Measurements from ENCODE around the gene TEN1. TPM values are rescaled to one million over a fixed set of nuclear protein-coding genes. Genes with fewer than 3 reads are reported as not detected.
"Not testable (repeated sequence)": the region's sequence is repeated elsewhere in the genome, so short reads cannot be mapped to it uniquely, and the experiment has no call there.

Gene TEN1
- total and polyA plus RNA-seq, 8 donors = 14.2 to 121 (median 37.1) TPM; not detected in 1

DNA sequence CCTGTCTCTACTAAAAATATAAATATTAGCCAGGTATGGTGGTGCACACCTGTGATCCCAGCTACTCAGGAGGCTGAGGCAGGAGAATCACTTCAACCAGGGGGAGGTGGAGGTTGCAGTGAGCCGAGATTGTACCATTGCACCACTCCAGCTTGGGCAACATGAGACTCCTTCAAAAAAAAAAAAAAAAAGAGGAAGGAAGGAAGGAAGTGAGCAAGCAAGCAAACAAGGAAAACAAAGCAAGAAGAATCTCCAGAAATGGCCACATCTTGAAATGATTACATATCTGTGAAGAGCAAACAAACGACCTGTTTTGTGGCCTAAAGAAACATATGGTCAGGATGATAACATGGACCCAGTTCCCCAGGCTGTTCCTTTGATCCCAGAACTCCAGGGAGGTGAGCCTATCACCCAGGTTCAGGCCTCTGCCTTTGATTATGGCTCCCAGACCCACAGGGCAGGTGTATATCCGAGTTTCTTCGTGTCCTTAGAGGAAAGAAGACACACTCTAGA lies 9.0 kb upstream of the TEN1 start:
- peaks cover 6 to 72% (median 14%) of the 10 kb centered on the region in 4 donors for H3K4me1 ChIP-seq
- 21 to 49% (median 34%) methylated on average over 4 of the region's 4 CpGs for WGBS, 5 donors
- peak overlapping the region in 4 of 5 donors; percentile 4 to 69 (median 48) for H3K27ac ChIP-seq
- DNase-seq = no peak
- no peaks in the 10 kb centered on the region for H3K9me3 ChIP-seq
- peaks cover 7 to 64% (median 52%) of the 10 kb centered on the region in 4 donors for H3K36me3 ChIP-seq
- no peak overlapping the region for H3K4me3 ChIP-seq
- TF ChIP-seq POLR2AphosphoS5 (IDR thresholded peaks at IDR 0.05) (peak in 1 of 3 donors; percentile 36), EP300 (IDR thresholded peaks at IDR 0.05) (no peak), POLR2A (IDR thresholded peaks at IDR 0.05) (no peak)
- TF ChIP-seq, protein P1, sequence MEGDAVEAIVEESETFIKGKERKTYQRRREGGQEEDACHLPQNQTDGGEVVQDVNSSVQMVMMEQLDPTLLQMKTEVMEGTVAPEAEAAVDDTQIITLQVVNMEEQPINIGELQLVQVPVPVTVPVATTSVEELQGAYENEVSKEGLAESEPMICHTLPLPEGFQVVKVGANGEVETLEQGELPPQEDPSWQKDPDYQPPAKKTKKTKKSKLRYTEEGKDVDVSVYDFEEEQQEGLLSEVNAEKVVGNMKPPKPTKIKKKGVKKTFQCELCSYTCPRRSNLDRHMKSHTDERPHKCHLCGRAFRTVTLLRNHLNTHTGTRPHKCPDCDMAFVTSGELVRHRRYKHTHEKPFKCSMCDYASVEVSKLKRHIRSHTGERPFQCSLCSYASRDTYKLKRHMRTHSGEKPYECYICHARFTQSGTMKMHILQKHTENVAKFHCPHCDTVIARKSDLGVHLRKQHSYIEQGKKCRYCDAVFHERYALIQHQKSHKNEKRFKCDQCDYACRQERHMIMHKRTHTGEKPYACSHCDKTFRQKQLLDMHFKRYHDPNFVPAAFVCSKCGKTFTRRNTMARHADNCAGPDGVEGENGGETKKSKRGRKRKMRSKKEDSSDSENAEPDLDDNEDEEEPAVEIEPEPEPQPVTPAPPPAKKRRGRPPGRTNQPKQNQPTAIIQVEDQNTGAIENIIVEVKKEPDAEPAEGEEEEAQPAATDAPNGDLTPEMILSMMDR (IDR thresholded peaks at IDR 0.05) = no peak
- H3K27me3 ChIP-seq = no peaks in the 10 kb centered on the region
- intact Hi-C loops (cut with DNase I; ENCODE audit: low total_unique reads) = no loop called here

DNA sequence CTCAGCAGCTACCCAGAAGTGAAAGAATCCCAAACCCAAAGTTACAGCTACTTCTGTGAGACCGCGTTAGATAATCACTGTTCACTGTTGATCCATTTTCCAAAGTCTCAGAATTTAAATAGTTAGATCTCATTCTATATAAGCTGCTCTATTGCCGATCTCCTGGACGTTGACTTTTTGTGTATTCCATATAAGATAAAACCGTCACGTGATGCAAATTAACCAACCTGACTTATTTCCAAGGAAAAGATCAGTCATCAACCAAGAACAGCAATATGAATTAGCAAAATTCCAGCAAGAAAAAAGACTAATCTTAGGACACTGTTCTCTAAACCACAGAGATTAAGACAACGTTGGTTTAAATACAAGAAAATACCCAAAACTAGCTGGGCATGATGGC lies 8.4 kb upstream of the TEN1 start:
- Histone ChIP-seq H3K27me3 (no peaks in the 10 kb centered on the region), H3K27ac (peak overlapping the region in 3 of 5 donors; percentile 32 to 69 (median 63)), H3K4me1 (peaks cover 6 to 74% (median 19%) of the 10 kb centered on the region in 4 donors), H3K4me3 (no peak overlapping the region), H3K36me3 (peaks cover 7 to 64% (median 51%) of the 10 kb centered on the region in 4 donors), H3K9me3 (no peaks in the 10 kb centered on the region)
- no peak for DNase-seq
- whole genome bisulfite sequencing, 5 donors = 50 to 82% (median 68%) methylated on average over 7 of the region's 7 CpGs
- TF ChIP-seq POLR2AphosphoS5 (IDR thresholded peaks at IDR 0.05) (no peak), POLR2A (IDR thresholded peaks at IDR 0.05) (no peak), EP300 (IDR thresholded peaks at IDR 0.05) (no peak)
- TF ChIP-seq, protein P1 (IDR thresholded peaks at IDR 0.05) = no peak
- intact Hi-C loops (cut with DNase I; ENCODE audit: low total_unique reads) = no loop called here

DNA sequence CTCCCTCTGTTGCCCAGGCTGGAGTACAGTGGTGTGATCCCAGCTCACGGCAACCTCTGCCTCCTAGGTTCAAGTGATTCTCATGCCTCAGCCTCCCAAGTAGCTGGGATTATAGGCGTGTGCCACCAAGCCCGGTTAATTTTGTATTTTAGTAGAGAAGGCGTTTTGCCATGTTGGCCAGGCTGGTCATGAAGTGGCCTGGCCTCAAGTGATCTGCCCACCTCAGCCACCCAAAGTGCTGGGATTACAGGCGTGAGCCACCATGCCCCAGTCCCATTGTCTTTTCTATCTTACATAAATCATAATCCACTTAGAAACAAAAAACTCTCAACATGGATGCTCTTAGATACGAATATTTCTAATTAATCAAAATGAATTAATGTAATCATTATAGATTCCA lies 3.9 kb upstream of the TEN1 start:
- peaks cover 17 to 81% (median 49%) of the 10 kb centered on the region in 4 donors for H3K4me1 ChIP-seq
- H3K4me3 ChIP-seq; intact Hi-C loops (cut with DNase I; ENCODE audit: low total_unique reads); H3K27me3 ChIP-seq; DNase-seq; H3K9me3 ChIP-seq: not testable (repeated sequence)
- peak overlapping the region in 3 of 5 donors; percentile 47 to 95 (median 57) for H3K27ac ChIP-seq
- WGBS, 5 donors = 86 to 97% (median 96%) methylated on average over 6 of the region's 6 CpGs
- peaks cover 4 to 35% (median 28%) of the 10 kb centered on the region in 4 donors for H3K36me3 ChIP-seq

GRCh38 chr17:75975757-75976174 lies 3.3 kb upstream of the TEN1 start:
- 28 to 56% (median 36%) methylated on average over 5 of the region's 5 CpGs for WGBS, 5 donors
- TF ChIP-seq EP300 (IDR thresholded peaks at IDR 0.05) = no peak
- TF ChIP-seq POLR2A (IDR thresholded peaks at IDR 0.05) = no peak
- no peak for TF ChIP-seq POLR2AphosphoS5 (IDR thresholded peaks at IDR 0.05)
- TF ChIP-seq, protein P1 (IDR thresholded peaks at IDR 0.05) = no peak
- peak overlapping the region; percentile 23 to 95 (median 47) for H3K27ac ChIP-seq
- no peaks in the 10 kb centered on the region for H3K27me3 ChIP-seq
- H3K4me1 ChIP-seq = peaks cover 18 to 81% (median 52%) of the 10 kb centered on the region in 4 donors
- peaks cover 4 to 31% (median 27%) of the 10 kb centered on the region in 4 donors for H3K36me3 ChIP-seq
- no peak for DNase-seq
- peak overlapping the region in 2 of 4 donors; percentile 28 to 72 for H3K4me3 ChIP-seq
- H3K9me3 ChIP-seq = no peaks in the 10 kb centered on the region
- intact Hi-C loops (cut with DNase I; ENCODE audit: low total_unique reads) = no loop called here

Data from stomach (tissue), 9 donors.